ENCODE results near the gene LRATD1. TPM values are rescaled to one million over a fixed set of nuclear protein-coding genes. Genes with fewer than 3 reads are reported as not detected.
"Not testable (repeated sequence)": the region's sequence is repeated elsewhere in the genome, so short reads cannot be mapped to it uniquely, and the experiment has no call there.

The LRATD1 gene
- total RNA-seq, 4 donors from 2014 or later: 1.3 to 5.7 (median 3.2) TPM

- no peaks in the 10 kb centered on the region for H3K4me1 ChIP-seq
- H3K36me3 ChIP-seq: no peaks in the 10 kb centered on the region
- WGBS, 2 donors: 55 to 61% methylated on average over 4 of the region's 4 CpGs
- no peaks in the 10 kb centered on the region for H3K9me3 ChIP-seq
- no peak overlapping the region for H3K27ac ChIP-seq
- peak in 1 of 2 donors; percentile 27 for DNase-seq (ENCODE audit: low spot score in 2 of 2)
- no peak overlapping the region for H3K4me3 ChIP-seq
- H3K27me3 ChIP-seq: no peaks in the 10 kb centered on the region
- TF ChIP-seq POLR2A (IDR thresholded peaks at IDR 0.05): no peak
- no peak for TF ChIP-seq CTCF (IDR thresholded peaks at IDR 0.05)
- no peak for TF ChIP-seq EP300 (IDR thresholded peaks at IDR 0.05)
These were observed 16.2 kb upstream of the LRATD1 start for GRCh38 chr2:14616342-14616741.

GRCh38 chr2:14616950-14617349 lies 15.6 kb upstream of the LRATD1 start:
- Histone ChIP-seq H3K36me3 (no peaks in the 10 kb centered on the region), H3K9me3 (no peaks in the 10 kb centered on the region), H3K4me1 (no peaks in the 10 kb centered on the region), H3K4me3 (no peak overlapping the region), H3K27me3 (no peaks in the 10 kb centered on the region), H3K27ac (no peak overlapping the region)
- TF ChIP-seq POLR2A (IDR thresholded peaks at IDR 0.05) (no peak), CTCF (IDR thresholded peaks at IDR 0.05) (no peak), EP300 (IDR thresholded peaks at IDR 0.05) (no peak)
- DNase-seq (ENCODE audit: low spot score in 2 of 2): no peak
- WGBS, 2 donors: 89 to 90% methylated on average over 6 of the region's 6 CpGs

- WGBS, 2 donors: 61 to 79% methylated on average over 3 of the region's 3 CpGs
- H3K27ac ChIP-seq: no peak overlapping the region
- DNase-seq (ENCODE audit: low spot score in 2 of 2): no peak
- TF ChIP-seq EP300 (IDR thresholded peaks at IDR 0.05): no peak
- no peaks in the 10 kb centered on the region for H3K36me3 ChIP-seq
- H3K27me3 ChIP-seq: no peaks in the 10 kb centered on the region
- H3K9me3 ChIP-seq: no peaks in the 10 kb centered on the region
- no peaks in the 10 kb centered on the region for H3K4me1 ChIP-seq
- no peak overlapping the region for H3K4me3 ChIP-seq
These were observed 13.1 kb upstream of the LRATD1 start for GRCh38 chr2:14619441-14619840.

GRCh38 chr2:14621114-14621513 lies 11.4 kb upstream of the LRATD1 start:
- Histone ChIP-seq H3K27me3 (no peaks in the 10 kb centered on the region), H3K36me3 (no peaks in the 10 kb centered on the region), H3K4me1 (no peaks in the 10 kb centered on the region), H3K9me3 (no peaks in the 10 kb centered on the region), H3K27ac (no peak overlapping the region), H3K4me3 (no peak overlapping the region)
- WGBS, 2 donors: 95 to 100% methylated on average over 1 of the region's 1 CpG
- TF ChIP-seq EP300 (IDR thresholded peaks at IDR 0.05): no peak
- TF ChIP-seq POLR2A (IDR thresholded peaks at IDR 0.05): no peak
- TF ChIP-seq CTCF (IDR thresholded peaks at IDR 0.05): no peak
- DNase-seq (ENCODE audit: low spot score in 2 of 2): no peak

- TF ChIP-seq POLR2A (IDR thresholded peaks at IDR 0.05): no peak
- no peak for TF ChIP-seq CTCF (IDR thresholded peaks at IDR 0.05)
- TF ChIP-seq EP300 (IDR thresholded peaks at IDR 0.05): no peak
- no peaks in the 10 kb centered on the region for H3K27me3 ChIP-seq
- no peaks in the 10 kb centered on the region for H3K4me1 ChIP-seq
- no peaks in the 10 kb centered on the region for H3K9me3 ChIP-seq
- no peak overlapping the region for H3K4me3 ChIP-seq
- H3K36me3 ChIP-seq: no peaks in the 10 kb centered on the region
- 85 to 90% methylated on average over 6 of the region's 6 CpGs for WGBS, 2 donors
- no peak for DNase-seq (ENCODE audit: low spot score in 2 of 2)
- no peak overlapping the region for H3K27ac ChIP-seq
These were observed 10.5 kb upstream of the LRATD1 start for GRCh38 chr2:14621906-14622549.

GRCh38 chr2:14622550-14622939 lies 10.0 kb upstream of the LRATD1 start:
- H3K9me3 ChIP-seq; H3K27me3 ChIP-seq; DNase-seq (ENCODE audit: low spot score in 2 of 2); H3K36me3 ChIP-seq; H3K4me3 ChIP-seq; H3K27ac ChIP-seq; H3K4me1 ChIP-seq: not testable (repeated sequence)
- WGBS, 2 donors: 86 to 90% methylated on average over 3 of the region's 3 CpGs

Data from tibial nerve (tissue), 4 donors.